GM23248 (cell line): ENCODE measurements around the gene VANGL1.

Experiments
- EZH2 ChIP-seq: fragments of 200-600 bp; sonication (generic); IDR thresholded peaks from 2 replicates; pipeline ENCODE4 v1.6.1; 2018; ENCODE audit warnings: antibody characterized with exemption, mild to moderate bottlenecking; ENCODE audit not compliant: insufficient read depth, poor library complexity, severe bottlenecking
- EZH2phosphoT487 ChIP-seq: fragments of 200-600 bp; sonication (generic); IDR thresholded peaks from 2 replicates; pipeline ENCODE4 v1.6.1; 2018; ENCODE audit warnings: antibody characterized with exemption, moderate library complexity, mild to moderate bottlenecking, low read depth; ENCODE audit not compliant: insufficient read depth

GRCh38 chr1:115672224-115673009, 30.6 kb downstream of the VANGL1 start:
- TF ChIP-seq EZH2 (no peak), EZH2phosphoT487 (no peak)
